ENCODE data around the gene RXFP4.
A peak's percentile ranks its signal among the peaks of the same experiment; 100 is the strongest.

RXFP4 gene

GRCh38 chr1:155931332-155932038 is 10.0 kb upstream of the RXFP4 start:
- no peak for DNase-seq

GRCh38 chr1:155932081-155932480 is 9.4 kb upstream of the RXFP4 start:
- DNase-seq = no peak

GRCh38 chr1:155932487-155932886 is 9.0 kb upstream of the RXFP4 start:
- DNase-seq = no peak

- no peak for DNase-seq
These were observed 7.8 kb upstream of the RXFP4 start for GRCh38 chr1:155933591-155934096.

GRCh38 chr1:155934097-155934935 is 7.1 kb upstream of the RXFP4 start, which contains the start of gene KHDC4:
KHDC4 (minus strand) TSS chr1:155934413; CDS start chr1:155934373, 40 bp downstream.
- DNase-seq = peak; percentile 100

GRCh38 chr1:155934936-155935590 is 6.4 kb upstream of the RXFP4 start:
- no peak for DNase-seq

GRCh38 chr1:155938220-155938627 is 3.2 kb upstream of the RXFP4 start:
- DNase-seq = peak; percentile 73

GRCh38 chr1:155940482-155940992 is 901 bp upstream of the RXFP4 start:
- peak; percentile 82 for DNase-seq

- no peak for DNase-seq
These were observed 550 bp downstream of the RXFP4 start for GRCh38 chr1:155941845-155942531.

GRCh38 chr1:155942578-155943141 is 1.2 kb downstream of the RXFP4 start:
- no peak for DNase-seq

GRCh38 chr1:155944444-155944799 is 3.0 kb downstream of the RXFP4 start:
- DNase-seq = no peak

GRCh38 chr1:155946633-155947219 is 5.3 kb downstream of the RXFP4 start:
- DNase-seq = no peak

GRCh38 chr1:155947292-155947691 is 5.9 kb downstream of the RXFP4 start:
- DNase-seq = no peak

GRCh38 chr1:155947741-155948140 is 6.3 kb downstream of the RXFP4 start:
- DNase-seq = no peak

- DNase-seq = no peak
These were observed 9.4 kb downstream of the RXFP4 start for GRCh38 chr1:155950829-155951228.

- DNase-seq = no peak
These were observed 10.5 kb downstream of the RXFP4 start for GRCh38 chr1:155951753-155952504.

GRCh38 chr1:155952505-155952890 is 11.1 kb downstream of the RXFP4 start:
- DNase-seq = no peak

- DNase-seq = no peak
These were observed 13.2 kb downstream of the RXFP4 start for GRCh38 chr1:155954645-155955044.

- DNase-seq = no peak
These were observed 16.0 kb downstream of the RXFP4 start for GRCh38 chr1:155957411-155957915.

- DNase-seq = no peak
These were observed 18.8 kb downstream of the RXFP4 start for GRCh38 chr1:155960081-155960745.
